ENCODE data around the gene PEX11G.
A peak's percentile ranks its signal among the peaks of the same experiment; 100 is the strongest.

The PEX11G gene

GRCh38 chr19:7488736-7489353, at the start of gene PEX11G:
Gene PEX11G (minus strand): TSS chr19:7489035. CDS start chr19:7489010, 25 bp downstream.
- DNase-seq (ENCODE audit: low read depth in 1 of 2, low spot score in 1 of 2), result peak; percentile 82 to 92

- no peak for DNase-seq (ENCODE audit: low read depth in 1 of 2, low spot score in 1 of 2)
These were observed 47.3 kb upstream of the PEX11G start for GRCh38 chr19:7535998-7536695.

- DNase-seq (ENCODE audit: low read depth in 1 of 2, low spot score in 1 of 2), result peak; percentile 83 to 90
These were observed 46.5 kb upstream of the PEX11G start, which contains the start of gene PNPLA6 for GRCh38 chr19:7535047-7535997. Gene PNPLA6 (plus strand): TSS chr19:7535717. CDS start chr19:7535789, 72 bp downstream.

GRCh38 chr19:7534531-7535046, 45.8 kb upstream of the PEX11G start:
- no peak for DNase-seq (ENCODE audit: low read depth in 1 of 2, low spot score in 1 of 2)

GRCh38 chr19:7533925-7534480, 45.2 kb upstream of the PEX11G start:
- DNase-seq (ENCODE audit: low read depth in 1 of 2, low spot score in 1 of 2), result peak; percentile 62 to 73

GRCh38 chr19:7533281-7533885, 44.5 kb upstream of the PEX11G start:
- no peak for DNase-seq (ENCODE audit: low read depth in 1 of 2, low spot score in 1 of 2)

DNA sequence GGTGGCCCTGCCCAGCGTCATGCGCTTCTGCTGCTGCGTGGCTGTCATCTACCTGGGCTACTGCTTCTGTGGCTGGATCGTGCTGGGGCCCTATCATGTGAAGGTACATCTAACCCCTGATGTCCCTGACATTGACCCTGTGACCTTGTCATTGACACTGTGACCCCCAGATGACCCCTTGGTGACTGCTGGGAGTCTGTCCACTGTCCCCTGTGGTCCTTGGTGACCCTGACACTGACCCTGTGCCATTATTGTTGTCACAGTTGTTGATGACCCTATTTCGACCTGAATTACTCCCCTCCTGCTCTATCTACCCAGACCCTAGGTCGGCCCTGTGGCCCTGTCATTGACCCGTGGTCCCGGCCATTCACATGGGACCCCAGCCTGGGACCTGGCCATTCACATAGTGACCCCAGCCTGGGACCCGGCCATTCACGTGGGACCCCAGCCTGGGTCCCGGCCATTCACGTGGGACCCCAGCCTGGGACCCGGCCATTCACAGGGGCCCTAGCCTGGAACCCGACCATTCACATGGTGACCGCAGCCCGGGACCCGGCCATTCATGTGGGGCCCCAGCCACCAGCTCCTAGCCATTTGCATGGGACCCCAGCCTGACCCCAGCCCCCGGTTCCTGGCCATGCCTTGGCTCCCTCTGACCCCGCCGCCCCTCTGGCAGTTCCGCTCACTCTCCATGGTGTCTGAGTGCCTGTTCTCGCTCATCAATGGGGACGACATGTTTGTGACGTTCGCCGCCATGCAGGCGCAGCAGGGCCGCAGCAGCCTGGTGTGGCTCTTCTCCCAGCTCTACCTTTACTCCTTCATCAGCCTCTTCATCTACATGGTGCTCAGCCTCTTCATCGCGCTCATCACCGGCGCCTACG, 41.0 kb upstream of the PEX11G start:
- no peak for DNase-seq (ENCODE audit: low read depth in 1 of 2, low spot score in 1 of 2)

- DNase-seq (ENCODE audit: low read depth in 1 of 2, low spot score in 1 of 2), result no peak
These were observed 40.4 kb upstream of the PEX11G start for GRCh38 chr19:7529246-7529600.

GRCh38 chr19:7528522-7529245, 39.8 kb upstream of the PEX11G start:
- no peak for DNase-seq (ENCODE audit: low read depth in 1 of 2, low spot score in 1 of 2)

GRCh38 chr19:7528192-7528519, 39.3 kb upstream of the PEX11G start:
- no peak for DNase-seq (ENCODE audit: low read depth in 1 of 2, low spot score in 1 of 2)

- no peak for DNase-seq (ENCODE audit: low read depth in 1 of 2, low spot score in 1 of 2)
These were observed 38.8 kb upstream of the PEX11G start for GRCh38 chr19:7527516-7528191.

DNA sequence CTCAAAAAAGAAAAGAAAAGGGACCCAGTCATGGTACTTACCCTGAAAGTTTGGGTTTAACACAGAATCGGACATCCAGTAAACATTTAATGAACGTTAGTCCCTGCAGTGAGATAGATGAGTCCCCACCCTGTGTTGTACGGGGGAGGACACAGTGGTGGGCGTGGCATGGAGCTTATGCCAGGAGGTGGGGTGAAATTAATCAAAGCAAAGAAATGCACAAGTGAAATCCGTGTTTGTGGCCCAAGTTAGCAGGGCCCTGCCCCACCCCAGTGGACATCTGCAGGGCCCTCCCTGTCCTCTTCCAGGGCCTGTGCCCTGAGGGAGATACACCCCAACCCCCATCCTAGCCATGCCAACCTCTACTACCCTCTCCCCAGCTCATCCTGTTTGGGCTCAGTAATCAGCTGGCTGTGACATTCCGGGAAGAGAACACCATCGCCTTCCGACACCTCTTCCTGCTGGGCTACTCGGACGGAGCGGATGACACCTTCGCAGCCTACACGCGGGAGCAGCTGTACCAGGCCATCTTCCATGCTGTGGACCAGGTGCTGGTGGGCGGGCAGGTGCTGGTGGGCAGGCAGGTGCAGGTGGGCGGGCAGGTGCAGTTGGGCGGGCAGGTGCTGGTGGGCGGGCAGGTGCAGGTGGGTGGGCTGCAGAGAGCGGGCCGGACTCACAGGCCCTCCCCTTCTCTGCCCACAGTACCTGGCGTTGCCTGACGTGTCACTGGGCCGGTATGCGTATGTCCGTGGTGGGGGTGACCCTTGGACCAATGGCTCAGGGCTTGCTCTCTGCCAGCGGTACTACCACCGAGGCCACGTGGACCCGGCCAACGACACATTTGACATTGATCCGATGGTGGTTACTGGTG, 37.5 kb upstream of the PEX11G start:
- DNase-seq (ENCODE audit: low read depth in 1 of 2, low spot score in 1 of 2), result no peak

GRCh38 chr19:7524992-7525739, 36.3 kb upstream of the PEX11G start:
- DNase-seq (ENCODE audit: low read depth in 1 of 2, low spot score in 1 of 2), result no peak

DNA sequence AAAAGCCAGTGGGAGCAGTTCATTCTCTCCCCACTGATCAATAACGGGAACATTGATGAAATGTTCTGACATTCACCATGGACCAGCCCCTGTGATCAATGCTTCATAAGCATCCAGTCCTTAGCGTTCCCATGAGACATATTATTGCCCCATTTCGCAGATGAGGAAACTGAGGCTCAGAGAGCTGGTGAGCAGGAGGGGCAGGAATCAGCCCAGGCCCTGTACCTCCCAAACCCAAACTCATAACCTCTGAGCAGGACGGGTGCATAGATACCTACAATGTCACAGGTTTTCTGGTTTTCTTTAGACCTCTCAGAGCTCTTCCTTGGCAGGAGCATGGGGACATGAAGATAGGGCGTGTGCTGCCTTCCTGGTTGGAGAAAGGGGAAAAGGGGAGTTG, 35.7 kb upstream of the PEX11G start:
- no peak for DNase-seq (ENCODE audit: low read depth in 1 of 2, low spot score in 1 of 2)

DNA sequence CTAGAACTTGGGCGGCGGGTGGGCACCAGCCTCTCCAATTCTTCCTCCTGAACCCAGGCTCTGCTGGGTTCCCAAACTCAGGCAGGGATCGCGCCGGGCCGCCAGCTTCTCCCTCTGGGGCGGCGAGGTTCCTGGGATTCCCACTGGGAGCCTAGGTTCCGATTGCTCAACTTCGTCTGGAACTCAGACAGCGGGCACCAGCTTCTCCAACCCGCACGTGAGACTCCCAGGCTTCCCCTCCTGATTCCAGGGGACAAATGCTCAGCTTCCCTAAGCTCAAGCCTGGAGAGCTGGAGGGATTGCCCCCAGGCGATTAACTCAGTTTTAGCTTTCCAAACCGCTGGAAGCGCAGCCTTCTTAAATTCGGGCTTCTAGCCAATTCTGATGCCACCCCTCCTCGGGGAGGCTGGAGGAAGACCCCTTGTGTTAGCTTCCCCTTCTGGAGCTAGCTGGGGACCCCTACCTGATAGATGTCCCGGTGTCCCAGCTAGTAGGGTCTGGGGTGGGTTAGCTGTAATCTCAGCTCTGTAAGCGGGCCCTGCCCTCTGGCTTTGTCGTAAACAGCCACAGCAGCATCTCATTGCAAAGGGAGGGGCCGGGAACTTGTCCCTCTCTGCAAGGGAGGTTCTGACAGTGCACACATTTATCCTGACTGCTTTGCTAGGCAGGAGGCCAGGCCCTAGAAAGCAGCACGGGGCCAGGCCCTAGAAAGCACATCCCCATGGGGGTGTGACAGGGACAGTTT, 34.3 kb upstream of the PEX11G start:
- DNase-seq (ENCODE audit: low read depth in 1 of 2, low spot score in 1 of 2), result no peak

All from stimulated activated CD4-positive, alpha-beta T cell treated with anti-CD3 and anti-CD28 coated beads, Interleukin-15, amount 100 ng/mL, for 1 hour (primary cell).